IMR-90 (cell line): Measurements from ENCODE around the gene UST. TPM values are rescaled to one million over a fixed set of nuclear protein-coding genes. Genes with fewer than 3 reads are reported as not detected.

Source experiments
- ATAC-seq: fragments of 200-7000 bp; cut with Tn5 transposase; 2 replicates; pipeline ENCODE4 v1.9.1; 2020; ENCODE audit warnings: low read depth, mild to moderate bottlenecking, moderate library complexity
- BruUV-seq: library from RNA; stranded (reverse); fragments of 400-500 nt; replicated peaks from 2 replicates; lab custom pipeline; 2021; lab: Mats Ljungman, UMichigan
- CTCF ChIA-PET: fragments of 300-600 bp; formaldehyde crosslinking; extraction: SDS; loops from one replicate; lab custom pipeline; 2021; ENCODE audit warnings: antibody characterized with exemption; lab: Yijun Ruan, JAX
- POLR2A ChIA-PET: fragments of 300-600 bp; sonication (Branson Sonifier 250); formaldehyde crosslinking; loops from one replicate; lab custom pipeline; 2022; ENCODE audit warnings: antibody characterized with exemption; ENCODE audit not compliant: unreplicated experiment; lab: Charles Lee
- DNase-seq: peaks from one replicate; pipeline ENCODE4 v3.0.0; 2013
- H2AFZ ChIP-seq: replicated peaks from 2 replicates; pipeline ENCODE3; 2013; ENCODE audit warnings: low read length, mild to moderate bottlenecking; ENCODE audit not compliant: poor library complexity
- H2AK5ac ChIP-seq: 2 replicates; pipeline ENCODE4 v1.6.1; 2013; ENCODE audit warnings: low read depth, low read length, inconsistent platforms
- H2AK9ac ChIP-seq: replicated peaks from 2 replicates; pipeline ENCODE3; 2013; ENCODE audit warnings: mild to moderate bottlenecking, low read depth, low read length, moderate library complexity; ENCODE audit not compliant: poor library complexity
- H2BK120ac ChIP-seq: 2 replicates; pipeline ENCODE4 v1.6.1; 2013; ENCODE audit warnings: low read depth, low read length, inconsistent platforms
- H2BK15ac ChIP-seq: 3 replicates; pipeline ENCODE4 v1.6.1; 2013; ENCODE audit warnings: low read depth, low read length, inconsistent platforms
- H2BK20ac ChIP-seq: 2 replicates; pipeline ENCODE4 v1.6.1; 2013; ENCODE audit warnings: low read depth, mild to moderate bottlenecking, inconsistent platforms, low read length, moderate library complexity
- H2BK5ac ChIP-seq: 2 replicates; pipeline ENCODE4 v1.6.1; 2013; ENCODE audit warnings: mild to moderate bottlenecking, low read depth, low read length, inconsistent platforms; ENCODE audit not compliant: poor library complexity, severe bottlenecking
- H3K14ac ChIP-seq: replicated peaks from 2 replicates; pipeline ENCODE4 v1.6.1; 2013; ENCODE audit warnings: low read depth, low read length, inconsistent platforms
- H3K18ac ChIP-seq: 2 replicates; pipeline ENCODE4 v1.6.1; 2013; ENCODE audit warnings: low read depth, low read length, control low read depth
- H3K23ac ChIP-seq: 2 replicates; pipeline ENCODE4 v1.6.1; 2013; ENCODE audit warnings: low read depth, low read length, inconsistent platforms
- H3K27ac ChIP-seq: 2 replicates; pipeline ENCODE4 v1.5.1; 2013; ENCODE audit warnings: mild to moderate bottlenecking, control low read depth, low read length; ENCODE audit not compliant: insufficient read depth
- H3K27me3 ChIP-seq: 2 replicates; pipeline ENCODE4 v1.6.1; 2013; ENCODE audit warnings: low read length; ENCODE audit not compliant: control insufficient read depth, insufficient read depth
- H3K36me3 ChIP-seq: 2 replicates; pipeline ENCODE4 v1.6.1; 2013; ENCODE audit warnings: low read length, mixed read lengths; ENCODE audit not compliant: control insufficient read depth, insufficient read depth
- H3K4ac ChIP-seq: 2 replicates; pipeline ENCODE4 v1.6.1; 2013; ENCODE audit warnings: low read depth, low read length, inconsistent platforms
- H3K4me1 ChIP-seq: 2 replicates; pipeline ENCODE4 v1.6.1; 2013; ENCODE audit warnings: low read length, mixed read lengths; ENCODE audit not compliant: control insufficient read depth, insufficient read depth
- H3K4me2 ChIP-seq: 2 replicates; pipeline ENCODE4 v1.6.1; 2013; ENCODE audit warnings: low read depth, mild to moderate bottlenecking, control low read depth, low read length, moderate library complexity
- H3K4me3 ChIP-seq: 2 replicates; pipeline ENCODE4 v1.5.1; 2013; ENCODE audit warnings: low read depth, mild to moderate bottlenecking, control low read depth, low read length, moderate library complexity; ENCODE audit not compliant: insufficient read depth
- H3K56ac ChIP-seq: 2 replicates; pipeline ENCODE4 v1.6.1; 2013; ENCODE audit warnings: low read length, inconsistent platforms; ENCODE audit not compliant: insufficient read depth; ENCODE audit errors: extremely low read depth
- H3K79me1 ChIP-seq, 2 experiments: 2 replicates each; pipeline ENCODE4 v1.6.1; 2013; ENCODE audit warnings: low read length in 2 of 2, inconsistent platforms in 1 of 2, low read depth in 1 of 2
- H3K9ac ChIP-seq: 2 replicates; pipeline ENCODE4 v1.6.1; 2013; ENCODE audit warnings: low read depth, low read length, control low read depth
- H3K9me1 ChIP-seq: 2 replicates; pipeline ENCODE4 v1.6.1; 2013; ENCODE audit warnings: low read length, inconsistent platforms; ENCODE audit not compliant: insufficient read depth
- H3K9me3 ChIP-seq: 2 replicates; pipeline ENCODE4 v1.6.1; 2013; ENCODE audit warnings: low read length; ENCODE audit not compliant: control insufficient read depth, insufficient read depth
- H4K20me1 ChIP-seq: 2 replicates; pipeline ENCODE4 v1.6.1; 2013; ENCODE audit warnings: low read length, inconsistent platforms; ENCODE audit not compliant: insufficient read depth
- H4K5ac ChIP-seq: 2 replicates; pipeline ENCODE4 v1.6.1; 2013; ENCODE audit warnings: mild to moderate bottlenecking, low read depth, low read length, control low read depth
- H4K8ac ChIP-seq, 2 experiments: 2 replicates each; pipeline ENCODE4 v1.6.1; 2013; ENCODE audit warnings: low read depth in 2 of 2, low read length in 2 of 2, control low read depth in 1 of 2, inconsistent platforms in 1 of 2
- H4K91ac ChIP-seq: 2 replicates; pipeline ENCODE4 v1.6.1; 2013; ENCODE audit warnings: low read depth, low read length, inconsistent platforms; ENCODE audit not compliant: insufficient read depth
- CEBPB ChIP-seq: IDR thresholded peaks from 2 replicates; pipeline ENCODE4 v1.6.1; 2012; ENCODE audit warnings: low read depth, low read length, improper control_type of control experiment
- MAZ ChIP-seq: IDR thresholded peaks from 2 replicates; pipeline ENCODE4 v1.6.1; 2012; ENCODE audit warnings: low read depth, mild to moderate bottlenecking, low read length, improper control_type of control experiment, moderate library complexity, borderline replicate concordance
- MXI1 ChIP-seq: IDR thresholded peaks from 2 replicates; pipeline ENCODE4 v1.6.1; 2012; ENCODE audit warnings: low read depth, mild to moderate bottlenecking, low read length, moderate library complexity, borderline replicate concordance
- RCOR1 ChIP-seq: IDR thresholded peaks from 2 replicates; pipeline ENCODE4 v1.6.1; 2012; ENCODE audit warnings: mild to moderate bottlenecking, low read length, improper control_type of control experiment; ENCODE audit not compliant: insufficient replicate concordance
- WGBS, 2 experiments: methylation state at CpG; one replicate each; pipeline versions ENCODE4 v1.1.5 to v1.1.7; 2013; ENCODE audit warnings: missing lambda C conversion rate in 2 of 2; ENCODE audit not compliant: insufficient read length in 1 of 2; ENCODE audit errors: extremely low coverage in 2 of 2; 5-methylcytosine and 5-hydroxymethylcytosine counted together
- dilution Hi-C: fragments of 300-500 bp; cut with HindIII; formaldehyde crosslinking; loops from one replicate; pipeline ENCODE4 v1.14.3; 2018; ENCODE audit warnings: low sequenced_read_pairs; ENCODE audit not compliant: unreplicated experiment
- in situ Hi-C: fragments of 300-500 bp; cut with MboI; formaldehyde crosslinking; loops from 3 replicates; pipeline ENCODE4 v1.14.3; 2019; ENCODE audit warnings: low sequenced_read_pairs, inconsistent platforms, mixed read lengths
- intact Hi-C: fragments of 100-400 bp; cut with micrococcal nuclease; formaldehyde crosslinking; loops from 2 replicates; pipeline ENCODE4 v1.10.0; 2022
- polyA plus RNA-seq, 3 experiments: library from polyadenylated mRNA; depleted of rRNA; stranded (reverse); fragments of >200 nt; gene quantifications; 2 replicates each; pipeline ENCODE4 v1.2.3, GENCODE V29; 2012; ENCODE audit warnings: low replicate concordance in 1 of 3
- total RNA-seq: library from RNA; depleted of rRNA; stranded (reverse); fragments of >200 nt; gene quantifications from 2 replicates; pipeline ENCODE4 v1.2.3, GENCODE V29; 2012
- TF ChIP-seq, protein P1 (sequence below): fragments of 150-350 bp; IDR thresholded peaks from 2 replicates; pipeline ENCODE4 v1.6.1; 2016; ENCODE audit warnings: low read depth, mild to moderate bottlenecking, low read length, moderate library complexity, borderline replicate concordance

UST gene
- total and polyA plus RNA-seq, 2 of the 4 experiments (the other 2 are of a cell fraction): 7.7 to 13.8 TPM

DNA sequence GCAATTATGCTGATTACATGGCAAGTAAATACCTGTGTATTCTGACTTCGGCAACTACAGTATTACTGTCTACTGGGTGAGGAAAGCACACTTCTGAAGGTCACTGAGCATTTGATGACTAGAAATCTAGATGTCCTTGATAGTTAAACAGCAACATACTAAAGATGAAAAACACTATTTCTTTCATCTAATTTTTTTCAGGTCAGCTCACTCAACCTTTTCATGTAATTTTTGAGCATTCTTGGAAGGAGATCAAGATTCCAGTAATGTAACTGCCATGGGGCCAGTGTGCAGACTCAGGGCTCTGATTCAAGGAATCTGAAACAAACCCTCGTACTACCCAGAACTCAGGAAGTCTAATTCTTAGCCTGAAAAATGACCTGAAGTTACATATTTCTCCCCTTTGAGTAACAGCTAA is 348.1 kb downstream of the UST start:
- H3K14ac ChIP-seq: no peak overlapping the region
- H3K4me1 ChIP-seq: peaks cover 12% of the 10 kb centered on the region
- WGBS, 2 experiments: no CpG with 5 or more reads among the region's 2 CpGs
- no peak overlapping the region for H4K91ac ChIP-seq
- H2BK120ac ChIP-seq: no peak overlapping the region
- no peak overlapping the region for H2BK15ac ChIP-seq
- intact Hi-C loops (no loop called here), dilution Hi-C loops (no loop called here), in situ Hi-C loops (no loop called here)
- H3K27me3 ChIP-seq: peaks cover 9% of the 10 kb centered on the region
- no peak overlapping the region for H2AK9ac ChIP-seq
- no peak overlapping the region for H4K5ac ChIP-seq
- H3K56ac ChIP-seq: no peak overlapping the region
- no peak overlapping the region for H4K8ac ChIP-seq
- H3K79me1 ChIP-seq: no peaks in the 10 kb centered on the region
- DNase-seq: peak; percentile 48
- no peak overlapping the region for H3K9ac ChIP-seq
- BruUV-seq: no TSS peak
- CTCF ChIA-PET: interaction anchor here (1.2 kb wide), 1 partner anchor 337 kb away, joined by 4 read pairs; no protein-coding TSS in a partner anchor
- H2AFZ ChIP-seq: no peak overlapping the region
- H3K36me3 ChIP-seq: no peaks in the 10 kb centered on the region
- H2BK20ac ChIP-seq: no peak overlapping the region
- no peak overlapping the region for H3K18ac ChIP-seq
- peaks cover 5% of the 10 kb centered on the region; the same call in 1 of the 2 replicates for H3K9me1 ChIP-seq
- H4K20me1 ChIP-seq: peaks cover 8% of the 10 kb centered on the region; the same call in 1 of the 2 replicates
- H3K9me3 ChIP-seq: peaks cover 4% of the 10 kb centered on the region
- H3K4me3 ChIP-seq: no peak overlapping the region
- no peak overlapping the region for H2AK5ac ChIP-seq
- POLR2A ChIA-PET: no interaction called here
- H3K23ac ChIP-seq: no peak overlapping the region
- TF ChIP-seq, protein P1, sequence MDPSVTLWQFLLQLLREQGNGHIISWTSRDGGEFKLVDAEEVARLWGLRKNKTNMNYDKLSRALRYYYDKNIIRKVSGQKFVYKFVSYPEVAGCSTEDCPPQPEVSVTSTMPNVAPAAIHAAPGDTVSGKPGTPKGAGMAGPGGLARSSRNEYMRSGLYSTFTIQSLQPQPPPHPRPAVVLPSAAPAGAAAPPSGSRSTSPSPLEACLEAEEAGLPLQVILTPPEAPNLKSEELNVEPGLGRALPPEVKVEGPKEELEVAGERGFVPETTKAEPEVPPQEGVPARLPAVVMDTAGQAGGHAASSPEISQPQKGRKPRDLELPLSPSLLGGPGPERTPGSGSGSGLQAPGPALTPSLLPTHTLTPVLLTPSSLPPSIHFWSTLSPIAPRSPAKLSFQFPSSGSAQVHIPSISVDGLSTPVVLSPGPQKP: no peak
- TF ChIP-seq MXI1: no peak
- no peak for TF ChIP-seq RCOR1
- TF ChIP-seq MAZ: no peak
- no peak for TF ChIP-seq CEBPB
- 0 out of 2 replicates have a peak overlapping the region, but pooled peaks have one; percentile 21 for H3K4me2 ChIP-seq
- no peak overlapping the region for H3K27ac ChIP-seq
- ATAC-seq: peak; percentile 67
- H2BK5ac ChIP-seq: no peak overlapping the region
- H3K4ac ChIP-seq: no peak overlapping the region
